ENCODE measurements around the gene MAP2K4.
"Not testable (repeated sequence)": the region's sequence is repeated elsewhere in the genome, so short reads cannot be mapped to it uniquely, and the experiment has no call there.

The MAP2K4 gene

DNA sequence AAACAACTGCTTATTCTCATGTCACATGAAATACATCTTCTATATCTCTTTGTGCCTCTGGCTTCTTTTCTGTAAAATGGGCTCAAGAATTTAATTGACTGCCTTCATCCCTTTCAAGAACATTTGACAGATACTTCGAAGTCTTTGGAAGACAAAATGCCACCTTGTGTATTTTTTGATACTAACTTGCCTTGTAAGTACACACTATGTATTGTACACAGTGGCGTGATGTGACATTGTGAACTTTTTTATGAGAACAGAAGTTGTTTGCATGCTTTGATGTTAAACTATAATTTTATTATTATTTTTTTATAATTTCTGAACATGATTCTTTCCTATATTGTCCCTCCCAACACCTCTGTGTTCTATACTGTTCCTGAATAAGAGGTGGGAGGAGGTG is 73.7 kb downstream of the MAP2K4 start:
- no peak for DNase-seq

DNA sequence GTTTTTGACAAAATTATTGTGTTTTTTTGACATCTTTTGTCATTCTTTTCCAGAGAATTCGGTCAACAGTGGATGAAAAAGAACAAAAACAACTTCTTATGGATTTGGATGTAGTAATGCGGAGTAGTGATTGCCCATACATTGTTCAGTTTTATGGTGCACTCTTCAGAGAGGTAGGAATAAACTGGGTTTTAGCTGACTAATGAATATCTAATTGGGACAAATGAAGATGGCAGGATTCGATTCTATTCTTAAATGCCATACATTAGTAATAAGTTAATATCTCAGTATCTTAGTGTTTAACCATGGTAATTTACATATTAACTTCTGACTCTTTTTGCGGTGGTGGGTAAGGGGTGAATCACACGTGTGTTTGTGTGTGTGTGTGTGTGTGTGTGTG is 74.8 kb downstream of the MAP2K4 start:
- DNase-seq = no peak

DNA sequence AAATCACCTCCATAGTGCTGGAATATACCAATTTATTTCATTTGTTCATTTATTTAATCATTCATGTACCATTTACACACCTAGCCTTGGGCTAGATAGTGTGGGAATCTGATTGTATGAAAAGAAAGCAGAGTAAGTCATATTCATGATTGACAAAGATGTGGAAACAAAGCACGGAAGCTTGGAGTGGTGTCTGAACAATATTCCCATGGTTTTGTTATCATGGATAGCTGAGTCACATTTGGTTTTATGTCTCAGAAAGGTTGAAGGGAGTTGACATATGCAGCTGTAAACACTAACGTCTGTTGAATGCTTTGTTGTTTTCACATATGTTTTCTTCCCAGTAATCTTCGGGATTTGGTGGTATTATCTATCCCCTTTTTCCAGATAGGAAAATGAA is 76.6 kb downstream of the MAP2K4 start:
- DNase-seq = no peak

DNA sequence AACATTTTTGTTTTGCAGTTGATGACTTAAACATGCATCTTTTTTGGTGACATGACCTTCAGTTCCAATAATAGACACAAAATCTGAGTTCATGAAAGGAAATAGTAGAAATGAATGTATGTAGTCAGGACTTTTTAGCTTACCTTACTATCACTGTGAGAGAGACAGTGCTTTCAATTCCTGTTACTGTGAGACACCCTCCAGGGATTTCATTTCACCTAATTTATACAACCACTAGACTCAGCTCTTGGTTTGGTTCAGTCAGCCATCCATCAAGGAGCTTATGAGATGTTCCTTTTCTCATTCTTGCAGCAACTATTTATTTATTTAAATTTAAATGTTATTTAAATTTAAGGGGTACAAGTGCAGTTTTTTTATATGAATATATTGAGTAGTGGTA is 77.9 kb downstream of the MAP2K4 start:
- DNase-seq = no peak

DNA sequence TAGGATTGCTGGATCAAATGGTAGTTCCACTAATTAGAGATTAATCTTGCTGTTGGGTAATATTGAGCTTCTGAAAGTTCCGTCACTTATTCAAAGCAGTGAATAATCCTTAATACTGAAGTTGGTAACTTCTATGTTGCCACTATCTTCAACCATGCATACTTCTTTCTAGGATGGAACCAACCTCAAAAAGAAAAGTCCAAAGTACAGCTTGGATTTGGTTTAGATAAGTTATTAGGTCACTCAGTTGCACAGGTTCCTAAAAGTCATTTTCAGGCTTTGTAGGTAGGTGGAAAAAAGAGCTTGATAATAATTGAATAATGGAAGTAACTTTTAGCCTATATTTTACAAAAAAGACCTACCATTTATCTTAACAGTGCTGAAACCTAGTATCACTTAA is 78.7 kb downstream of the MAP2K4 start:
- DNase-seq = no peak

DNA sequence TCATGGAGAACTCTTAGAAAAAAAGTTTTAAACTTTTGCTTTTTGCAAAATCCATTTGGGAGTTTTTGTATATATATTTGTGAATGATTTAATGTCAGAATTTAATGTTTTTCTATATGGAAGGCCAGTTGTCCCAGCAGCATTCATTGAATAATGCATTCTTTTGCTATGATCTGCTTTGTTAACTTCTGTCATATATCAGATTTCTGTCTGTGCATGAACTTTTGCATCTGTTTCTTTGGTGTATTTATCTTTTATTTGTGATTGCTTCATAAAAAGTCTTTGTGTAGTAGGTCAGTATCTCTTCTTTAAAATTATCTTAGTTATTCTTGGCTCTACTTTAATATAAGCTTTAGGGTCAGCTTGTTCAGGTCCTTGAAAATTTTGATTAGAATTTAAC is 84.2 kb downstream of the MAP2K4 start:
- DNase-seq = no peak

DNA sequence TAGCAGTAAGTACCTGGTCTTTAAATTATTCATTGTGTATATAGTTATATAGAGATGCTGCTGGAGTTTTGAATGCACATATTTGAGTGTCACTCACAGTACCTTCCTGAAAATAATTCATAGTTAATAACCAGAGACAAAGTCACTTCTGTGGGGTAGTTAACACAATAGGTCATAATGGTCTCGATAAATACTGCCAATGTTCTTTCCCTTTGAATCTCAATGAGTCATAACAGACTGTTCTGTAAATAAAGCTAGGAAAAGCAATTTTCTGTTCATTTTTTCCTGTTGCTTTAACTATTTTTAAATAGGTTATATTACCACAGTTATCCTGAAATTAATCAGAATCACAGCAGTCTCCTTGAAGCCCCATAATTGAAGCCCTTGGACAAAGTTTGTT is 87.2 kb downstream of the MAP2K4 start:
- peak in 1 of 2 experiments; percentile 19 for DNase-seq

DNA sequence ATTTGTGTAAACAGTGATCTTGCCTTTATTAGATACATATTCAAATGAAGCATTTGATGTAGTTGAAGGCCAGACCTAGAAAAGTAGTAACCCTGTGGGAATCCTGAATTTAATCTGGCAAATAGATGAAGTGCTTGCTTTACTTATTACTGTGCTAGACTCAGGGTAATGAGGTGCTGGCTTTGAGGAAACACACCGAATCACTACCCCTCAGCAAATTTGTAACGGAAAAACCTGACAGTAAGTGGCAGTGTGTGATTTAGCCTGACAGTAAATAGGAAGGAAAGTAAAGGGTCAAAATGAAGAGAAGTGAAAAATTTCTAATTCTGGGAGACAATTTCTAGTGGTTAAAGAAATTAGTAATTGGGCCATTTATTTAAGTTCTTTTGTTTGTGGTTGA is 90.2 kb downstream of the MAP2K4 start:
- DNase-seq = no peak

DNA sequence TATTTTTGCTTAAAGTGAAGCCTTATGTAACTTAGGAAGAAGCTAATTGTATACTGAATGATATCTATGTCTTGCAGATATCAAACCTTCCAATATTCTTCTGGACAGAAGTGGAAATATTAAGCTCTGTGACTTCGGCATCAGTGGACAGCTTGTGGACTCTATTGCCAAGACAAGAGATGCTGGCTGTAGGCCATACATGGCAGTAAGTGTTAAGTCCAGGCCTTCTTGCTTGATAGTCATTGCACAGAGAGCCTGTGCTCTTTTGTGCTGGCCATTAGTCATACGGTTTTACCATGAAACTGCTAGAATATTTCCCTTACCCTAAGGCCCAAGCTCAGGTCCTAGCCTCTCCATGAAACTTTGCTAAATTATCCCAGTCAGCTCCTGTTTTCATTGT is 92.5 kb downstream of the MAP2K4 start:
- DNase-seq = no peak

DNA sequence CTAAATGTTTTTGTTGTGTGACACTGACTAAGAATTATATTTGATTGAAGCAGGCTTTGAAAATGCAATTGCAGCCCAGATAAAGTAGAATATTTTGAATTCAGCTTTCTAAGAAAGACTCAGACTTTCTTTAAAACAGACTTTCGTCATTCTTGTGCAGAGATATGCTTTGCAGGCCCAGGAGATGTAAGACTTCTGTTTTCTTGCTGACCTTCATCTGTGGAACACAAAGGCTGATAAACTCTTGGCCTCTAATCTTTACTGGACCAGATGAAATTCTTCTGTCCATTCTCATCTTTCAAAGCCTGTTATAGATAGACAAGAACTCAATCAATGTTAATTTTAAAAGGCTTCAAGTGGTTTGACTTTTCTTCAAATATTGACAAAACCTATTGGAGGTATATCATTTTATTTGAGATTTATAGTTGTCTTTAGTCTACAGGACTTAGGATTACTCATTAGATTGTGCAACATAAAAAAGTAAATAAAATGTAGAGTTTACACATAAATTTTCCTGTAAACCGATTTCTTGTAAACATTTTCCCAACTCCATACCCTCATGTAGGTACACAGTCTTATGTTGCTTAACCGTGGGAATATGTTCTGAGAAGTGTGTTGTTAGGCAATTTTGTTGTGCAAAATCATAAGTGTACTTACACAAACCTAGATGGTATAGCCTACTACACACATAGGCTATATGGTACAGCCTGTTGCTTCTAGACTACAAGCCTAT is 94.2 kb downstream of the MAP2K4 start:
- no peak for DNase-seq

DNA sequence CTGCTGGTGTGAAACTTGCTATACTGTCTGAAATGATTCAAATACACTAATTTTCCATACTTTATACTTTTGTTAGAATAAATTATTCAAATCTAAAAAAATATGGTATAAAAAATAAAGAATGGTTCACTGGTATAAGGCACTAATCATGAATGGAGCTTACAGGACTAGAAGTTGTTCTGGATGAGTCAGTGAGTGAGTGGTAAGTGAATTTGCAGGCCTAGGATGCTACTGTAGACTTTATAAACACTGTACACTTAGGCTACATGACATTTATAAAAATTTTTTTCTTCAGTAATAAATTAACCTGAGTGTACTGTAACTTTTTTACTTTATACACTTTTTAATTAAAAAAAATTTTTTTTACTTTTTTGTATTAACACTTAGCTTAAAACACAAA is 95.5 kb downstream of the MAP2K4 start:
- DNase-seq = no peak

DNA sequence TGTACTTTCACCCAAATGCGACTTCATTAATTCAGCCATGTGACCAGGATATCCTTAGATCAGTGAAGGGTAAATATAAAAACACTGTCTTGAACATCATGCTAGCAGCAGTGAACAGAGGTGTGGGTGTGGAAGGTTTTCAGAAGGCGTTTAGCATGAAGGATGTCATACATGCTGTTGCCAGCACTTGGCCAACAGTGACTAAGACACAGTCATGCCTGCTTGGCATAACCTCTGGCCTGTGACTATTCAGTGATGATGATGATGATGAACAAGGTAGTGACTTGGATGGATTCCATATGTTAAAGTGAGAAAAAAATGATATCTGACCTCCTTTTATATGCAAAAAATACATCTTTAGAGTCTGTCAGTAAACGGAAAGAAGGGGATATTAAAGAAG is 97.9 kb downstream of the MAP2K4 start:
- no peak for DNase-seq

DNA sequence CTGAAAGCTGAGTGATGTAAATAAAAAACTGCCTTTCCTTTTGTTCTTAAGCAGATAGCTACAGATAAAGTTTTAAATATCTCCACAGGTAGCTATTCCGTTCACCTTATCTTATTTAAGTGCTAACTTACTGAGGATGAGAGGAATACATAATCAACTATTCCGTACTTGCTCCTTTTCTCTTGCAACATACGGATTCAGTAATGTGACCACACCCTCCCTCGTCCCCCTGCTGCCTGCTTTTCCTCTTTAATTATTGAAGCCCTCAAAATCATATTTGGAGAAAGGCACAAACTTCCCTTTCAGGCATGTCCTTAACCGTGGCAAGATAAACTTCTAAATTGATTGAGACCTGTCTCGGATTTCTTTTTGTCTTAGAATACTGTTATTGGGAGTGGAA is 101.4 kb downstream of the MAP2K4 start:
- DNase-seq = no peak

DNA sequence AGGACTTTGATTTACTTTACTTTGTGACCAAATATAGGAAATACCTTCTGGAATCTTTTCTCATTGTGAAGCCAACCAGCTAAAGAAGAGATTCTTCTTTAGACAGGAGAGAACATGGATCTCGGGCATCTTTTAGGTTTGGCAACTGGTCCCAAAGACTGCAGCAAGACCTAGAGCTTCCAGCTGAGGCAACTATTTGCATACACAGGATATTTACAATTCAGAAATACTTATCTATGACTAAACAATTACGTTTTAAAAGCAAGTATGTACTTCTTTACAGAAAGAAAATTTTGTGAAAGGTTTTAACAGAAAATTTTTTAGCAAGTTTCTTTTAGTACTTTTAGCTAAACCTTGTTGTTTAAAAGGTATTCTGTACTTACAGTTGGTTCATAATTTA is 106.5 kb downstream of the MAP2K4 start:
- DNase-seq = no peak

DNA sequence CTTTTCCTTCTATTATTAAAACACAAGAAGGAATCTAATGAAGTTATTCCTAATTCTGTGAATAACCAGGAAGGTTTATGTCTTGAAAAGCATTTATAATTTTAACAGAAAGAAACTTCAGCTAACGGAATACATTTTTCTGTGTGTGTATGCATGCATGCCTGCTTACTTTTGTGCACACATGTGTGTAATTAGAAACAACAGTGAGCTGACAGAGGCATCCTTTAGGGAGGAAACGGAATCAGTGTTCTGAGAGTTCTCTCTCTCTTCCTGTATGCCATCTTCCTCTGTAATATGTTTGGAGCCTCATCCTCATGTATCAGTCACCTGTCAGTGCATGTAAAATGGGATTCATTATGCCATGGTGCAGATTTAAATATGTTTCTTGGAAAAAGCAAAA is 107.0 kb downstream of the MAP2K4 start:
- DNase-seq = no peak

DNA sequence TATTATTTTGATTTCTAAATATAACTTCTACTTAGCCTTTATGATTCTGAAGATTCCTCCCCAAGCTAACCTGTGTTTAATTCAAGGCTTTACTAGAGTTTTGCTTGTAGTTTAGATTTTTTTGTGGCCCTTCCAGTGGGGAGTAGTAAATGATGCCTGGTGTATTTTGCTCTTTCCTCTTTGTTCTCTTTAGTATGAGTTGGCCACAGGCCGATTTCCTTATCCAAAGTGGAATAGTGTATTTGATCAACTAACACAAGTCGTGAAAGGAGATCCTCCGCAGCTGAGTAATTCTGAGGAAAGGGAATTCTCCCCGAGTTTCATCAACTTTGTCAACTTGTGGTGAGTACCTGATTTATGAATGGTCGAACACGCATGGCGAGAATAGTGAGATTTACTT is 108.3 kb downstream of the MAP2K4 start:
- DNase-seq = no peak

DNA sequence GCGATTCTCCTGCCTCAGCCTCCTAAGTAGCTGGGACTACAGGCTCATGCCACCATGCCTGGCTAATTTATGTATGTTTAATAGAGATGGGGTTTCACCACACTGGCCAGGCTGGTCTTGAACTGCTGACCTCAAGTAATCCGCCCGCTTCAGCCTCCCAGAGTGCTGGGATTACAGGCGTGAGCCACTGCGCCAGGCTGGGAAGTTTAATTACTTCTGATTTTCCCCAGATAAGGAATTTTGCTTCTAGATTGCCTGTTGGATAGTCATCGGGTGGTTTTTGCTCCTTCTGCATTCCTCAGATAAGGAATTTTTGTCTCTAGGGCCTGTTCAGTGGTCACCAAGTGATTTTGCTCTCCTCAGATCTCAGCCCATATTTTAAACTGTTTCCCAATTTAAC is 112.5 kb downstream of the MAP2K4 start:
- no peak for DNase-seq

DNA sequence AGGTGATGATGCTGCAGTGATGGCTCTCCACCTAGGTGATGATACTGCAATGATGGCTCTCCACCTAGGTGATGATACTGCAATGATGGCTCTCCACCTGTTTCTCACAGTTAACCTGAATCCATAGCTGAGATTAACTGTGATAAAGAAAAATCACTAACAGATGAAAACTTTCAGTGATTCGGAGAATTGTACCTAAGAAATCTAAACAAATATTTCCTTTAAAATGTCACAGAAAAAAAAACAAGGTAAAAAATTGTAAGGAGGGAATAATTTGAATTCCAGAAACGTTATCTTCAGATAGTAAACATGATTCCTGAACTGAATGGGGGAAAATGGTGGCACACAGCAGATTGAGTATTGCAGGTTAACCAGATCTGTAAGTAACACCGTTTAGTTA is 113.4 kb downstream of the MAP2K4 start:
- no peak for DNase-seq

DNA sequence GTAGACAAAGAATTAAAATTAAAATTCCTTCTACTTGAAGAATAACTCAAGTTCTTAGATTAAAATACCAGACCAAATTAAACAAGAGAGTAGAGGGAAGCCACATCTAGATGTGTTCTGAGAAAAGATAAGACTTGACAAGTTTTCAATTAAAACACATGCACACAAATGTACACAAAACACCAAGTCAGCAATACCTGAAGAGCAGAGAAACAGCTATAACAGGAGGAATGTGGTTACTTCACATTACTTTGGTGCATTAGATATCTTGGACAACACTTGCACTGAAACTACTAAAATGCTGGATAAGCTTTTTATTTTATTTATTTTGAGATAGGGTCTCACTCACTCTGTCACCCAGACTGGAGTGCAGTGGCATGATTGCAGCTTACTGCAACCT is 113.9 kb downstream of the MAP2K4 start:
- no peak for DNase-seq

DNA sequence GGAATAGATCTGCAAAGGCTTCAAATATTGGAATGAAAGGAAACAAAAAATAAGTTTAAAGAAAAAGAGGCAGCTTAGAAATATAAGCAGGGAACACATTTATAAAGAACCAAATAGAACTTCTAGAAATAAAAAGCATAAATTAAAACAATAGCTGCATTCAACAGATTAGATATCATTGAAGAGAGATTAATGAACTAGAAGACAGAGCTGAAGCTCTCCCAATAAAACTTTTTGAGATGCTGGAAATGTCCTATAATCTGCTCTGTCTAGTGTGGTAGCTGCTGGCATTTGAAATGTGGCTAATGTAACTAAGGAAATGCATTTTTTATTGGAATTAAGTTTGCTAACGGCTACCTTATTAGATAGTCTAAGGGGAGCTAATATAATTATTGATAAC is 115.6 kb downstream of the MAP2K4 start:
- no peak for DNase-seq

DNA sequence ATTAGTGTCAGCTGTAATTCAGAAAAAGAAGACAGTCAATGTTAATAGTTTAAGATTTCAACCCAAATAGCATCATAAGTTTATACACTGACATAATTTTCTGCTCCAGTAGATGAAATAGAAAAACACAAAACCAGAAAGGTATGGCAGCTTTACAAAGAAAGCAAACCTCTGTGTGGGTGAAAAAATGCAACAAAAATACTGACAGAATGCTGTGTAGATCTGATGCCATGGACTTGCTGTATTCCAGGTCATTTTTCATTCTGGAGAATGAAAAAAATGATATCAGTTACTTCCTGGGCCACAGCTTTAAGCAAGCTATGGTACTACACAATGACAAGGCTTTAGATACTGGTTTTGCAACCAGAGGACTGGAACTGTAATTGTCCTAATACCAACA is 116.0 kb downstream of the MAP2K4 start:
- no peak for DNase-seq

DNA sequence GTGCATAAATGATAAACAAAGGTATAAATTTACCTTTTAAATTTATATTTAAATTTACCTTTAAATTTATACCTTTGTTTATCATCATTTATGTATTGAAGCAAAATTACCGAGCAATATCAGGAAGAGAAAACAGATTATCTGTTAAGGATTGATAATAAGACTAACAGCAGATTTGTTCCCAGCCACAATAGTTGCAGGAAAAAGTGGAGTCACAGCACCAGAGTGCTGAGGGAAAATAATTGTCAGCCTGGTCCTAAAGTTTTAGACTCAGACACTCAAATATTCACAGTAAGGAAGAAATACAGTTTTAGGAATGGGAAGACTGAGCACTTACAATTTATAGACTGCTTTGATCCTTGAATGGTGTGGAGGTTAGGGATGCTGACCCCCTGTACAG is 117.2 kb downstream of the MAP2K4 start:
- DNase-seq = no peak

DNA sequence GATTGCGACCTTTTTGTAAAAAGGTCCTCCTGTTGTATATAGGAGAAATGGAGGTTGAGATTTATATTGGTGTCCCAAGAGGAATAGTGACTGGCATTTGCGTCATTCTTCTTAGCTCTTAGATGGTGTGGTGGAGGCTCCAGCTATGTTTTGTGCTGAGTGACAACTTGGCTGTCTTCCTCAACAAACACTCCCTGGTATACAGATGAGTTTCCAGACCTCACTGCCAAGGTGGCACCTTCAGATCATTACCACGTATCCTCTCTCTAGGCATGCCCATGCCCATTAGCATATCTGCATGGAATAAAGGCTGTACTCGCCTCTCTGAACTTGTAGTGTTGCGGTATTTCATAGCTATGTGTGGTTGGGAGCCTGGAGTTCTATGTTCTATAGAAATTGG is 120.0 kb downstream of the MAP2K4 start:
- no peak for DNase-seq

DNA sequence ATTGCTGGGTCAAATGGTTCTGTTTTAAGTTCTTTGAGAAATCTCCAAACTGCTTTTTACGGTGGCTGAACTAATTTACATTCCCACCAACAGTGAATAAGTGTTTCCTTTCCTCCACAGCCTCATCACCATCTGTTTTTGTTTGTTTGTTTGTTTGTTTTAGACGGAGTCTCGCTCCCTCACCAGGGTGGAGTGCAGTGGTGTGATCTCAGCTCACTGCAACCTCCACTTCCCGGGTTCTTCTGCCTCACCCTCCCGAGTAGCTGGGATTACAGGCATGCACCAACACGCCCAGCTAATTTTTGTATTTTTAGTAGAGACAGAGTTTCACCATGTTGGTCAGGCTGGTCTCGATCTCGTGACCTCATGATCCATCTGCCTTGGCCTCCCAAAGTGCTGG is 141.5 kb downstream of the MAP2K4 start:
- DNase-seq = not testable (repeated sequence)

DNA sequence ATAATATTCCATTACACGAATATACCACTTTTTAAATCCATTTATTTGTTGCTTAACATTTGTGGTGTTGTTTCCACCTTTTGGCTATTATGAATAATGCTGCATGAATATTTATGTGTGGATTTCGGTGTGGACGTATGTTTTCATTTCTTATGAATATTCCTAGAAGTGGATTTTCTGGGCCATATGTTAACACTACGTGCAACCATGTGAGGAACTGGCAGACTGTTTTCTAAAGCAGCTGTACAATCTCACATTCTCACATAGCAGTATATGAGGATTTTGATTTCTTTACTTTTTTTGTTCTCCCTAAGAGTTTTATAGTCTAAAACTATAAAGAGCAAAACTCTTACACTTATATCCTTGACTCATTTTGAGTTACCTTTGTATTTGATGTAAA is 143.4 kb downstream of the MAP2K4 start:
- DNase-seq = no peak

All from NCI-H1930 (cell line).